IMR-90 (cell line): Measurements from ENCODE around the gene CCDC60. TPM values are rescaled to one million over a fixed set of nuclear protein-coding genes. Genes with fewer than 3 reads are reported as not detected.

Experiments
- ATAC-seq: fragments of 200-7000 bp; cut with Tn5 transposase; 2 replicates; pipeline ENCODE4 v1.9.1; 2020; ENCODE audit warnings: low read depth, mild to moderate bottlenecking, moderate library complexity
- BruUV-seq: library from RNA; stranded (reverse); fragments of 400-500 nt; replicated peaks from 2 replicates; lab custom pipeline; 2021; lab: Mats Ljungman, UMichigan
- CTCF ChIA-PET: fragments of 300-600 bp; formaldehyde crosslinking; extraction: SDS; loops from one replicate; lab custom pipeline; 2021; ENCODE audit warnings: antibody characterized with exemption; lab: Yijun Ruan, JAX
- POLR2A ChIA-PET: fragments of 300-600 bp; sonication (Branson Sonifier 250); formaldehyde crosslinking; loops from one replicate; lab custom pipeline; 2022; ENCODE audit warnings: antibody characterized with exemption; ENCODE audit not compliant: unreplicated experiment; lab: Charles Lee
- DNase-seq: peaks from one replicate; pipeline ENCODE4 v3.0.0; 2013
- H2AFZ ChIP-seq: replicated peaks from 2 replicates; pipeline ENCODE3; 2013; ENCODE audit warnings: low read length, mild to moderate bottlenecking; ENCODE audit not compliant: poor library complexity
- H2AK5ac ChIP-seq: 2 replicates; pipeline ENCODE4 v1.6.1; 2013; ENCODE audit warnings: low read depth, low read length, inconsistent platforms
- H2AK9ac ChIP-seq: replicated peaks from 2 replicates; pipeline ENCODE3; 2013; ENCODE audit warnings: mild to moderate bottlenecking, low read depth, low read length, moderate library complexity; ENCODE audit not compliant: poor library complexity
- H2BK120ac ChIP-seq: 2 replicates; pipeline ENCODE4 v1.6.1; 2013; ENCODE audit warnings: low read depth, low read length, inconsistent platforms
- H2BK15ac ChIP-seq: 3 replicates; pipeline ENCODE4 v1.6.1; 2013; ENCODE audit warnings: low read depth, low read length, inconsistent platforms
- H2BK20ac ChIP-seq: 2 replicates; pipeline ENCODE4 v1.6.1; 2013; ENCODE audit warnings: low read depth, mild to moderate bottlenecking, inconsistent platforms, low read length, moderate library complexity
- H2BK5ac ChIP-seq: 2 replicates; pipeline ENCODE4 v1.6.1; 2013; ENCODE audit warnings: mild to moderate bottlenecking, low read depth, low read length, inconsistent platforms; ENCODE audit not compliant: poor library complexity, severe bottlenecking
- H3K14ac ChIP-seq: replicated peaks from 2 replicates; pipeline ENCODE4 v1.6.1; 2013; ENCODE audit warnings: low read depth, low read length, inconsistent platforms
- H3K18ac ChIP-seq: 2 replicates; pipeline ENCODE4 v1.6.1; 2013; ENCODE audit warnings: low read depth, low read length, control low read depth
- H3K23ac ChIP-seq: 2 replicates; pipeline ENCODE4 v1.6.1; 2013; ENCODE audit warnings: low read depth, low read length, inconsistent platforms
- H3K27ac ChIP-seq: 2 replicates; pipeline ENCODE4 v1.5.1; 2013; ENCODE audit warnings: mild to moderate bottlenecking, control low read depth, low read length; ENCODE audit not compliant: insufficient read depth
- H3K27me3 ChIP-seq: 2 replicates; pipeline ENCODE4 v1.6.1; 2013; ENCODE audit warnings: low read length; ENCODE audit not compliant: control insufficient read depth, insufficient read depth
- H3K36me3 ChIP-seq: 2 replicates; pipeline ENCODE4 v1.6.1; 2013; ENCODE audit warnings: low read length, mixed read lengths; ENCODE audit not compliant: control insufficient read depth, insufficient read depth
- H3K4ac ChIP-seq: 2 replicates; pipeline ENCODE4 v1.6.1; 2013; ENCODE audit warnings: low read depth, low read length, inconsistent platforms
- H3K4me1 ChIP-seq: 2 replicates; pipeline ENCODE4 v1.6.1; 2013; ENCODE audit warnings: low read length, mixed read lengths; ENCODE audit not compliant: control insufficient read depth, insufficient read depth
- H3K4me2 ChIP-seq: 2 replicates; pipeline ENCODE4 v1.6.1; 2013; ENCODE audit warnings: low read depth, mild to moderate bottlenecking, control low read depth, low read length, moderate library complexity
- H3K4me3 ChIP-seq: 2 replicates; pipeline ENCODE4 v1.5.1; 2013; ENCODE audit warnings: low read depth, mild to moderate bottlenecking, control low read depth, low read length, moderate library complexity; ENCODE audit not compliant: insufficient read depth
- H3K56ac ChIP-seq: 2 replicates; pipeline ENCODE4 v1.6.1; 2013; ENCODE audit warnings: low read length, inconsistent platforms; ENCODE audit not compliant: insufficient read depth; ENCODE audit errors: extremely low read depth
- H3K79me1 ChIP-seq, 2 experiments: 2 replicates each; pipeline ENCODE4 v1.6.1; 2013; ENCODE audit warnings: low read length in 2 of 2, inconsistent platforms in 1 of 2, low read depth in 1 of 2
- H3K9ac ChIP-seq: 2 replicates; pipeline ENCODE4 v1.6.1; 2013; ENCODE audit warnings: low read depth, low read length, control low read depth
- H3K9me1 ChIP-seq: 2 replicates; pipeline ENCODE4 v1.6.1; 2013; ENCODE audit warnings: low read length, inconsistent platforms; ENCODE audit not compliant: insufficient read depth
- H3K9me3 ChIP-seq: 2 replicates; pipeline ENCODE4 v1.6.1; 2013; ENCODE audit warnings: low read length; ENCODE audit not compliant: control insufficient read depth, insufficient read depth
- H4K20me1 ChIP-seq: 2 replicates; pipeline ENCODE4 v1.6.1; 2013; ENCODE audit warnings: low read length, inconsistent platforms; ENCODE audit not compliant: insufficient read depth
- H4K5ac ChIP-seq: 2 replicates; pipeline ENCODE4 v1.6.1; 2013; ENCODE audit warnings: mild to moderate bottlenecking, low read depth, low read length, control low read depth
- H4K8ac ChIP-seq, 2 experiments: 2 replicates each; pipeline ENCODE4 v1.6.1; 2013; ENCODE audit warnings: low read depth in 2 of 2, low read length in 2 of 2, control low read depth in 1 of 2, inconsistent platforms in 1 of 2
- H4K91ac ChIP-seq: 2 replicates; pipeline ENCODE4 v1.6.1; 2013; ENCODE audit warnings: low read depth, low read length, inconsistent platforms; ENCODE audit not compliant: insufficient read depth
- BHLHE40 ChIP-seq: fragments of 150-350 bp; IDR thresholded peaks from 2 replicates; pipeline ENCODE4 v1.6.1; 2016; ENCODE audit warnings: mild to moderate bottlenecking, low read depth, low read length
- CEBPB ChIP-seq: IDR thresholded peaks from 2 replicates; pipeline ENCODE4 v1.6.1; 2012; ENCODE audit warnings: low read depth, low read length, improper control_type of control experiment
- CHD1 ChIP-seq: IDR thresholded peaks from 2 replicates; pipeline ENCODE4 v1.6.1; 2012; ENCODE audit warnings: low read depth, low read length, improper control_type of control experiment
- CTCF ChIP-seq: conservative IDR thresholded peaks from 2 replicates; pipeline ENCODE4 v1.5.1; 2012; ENCODE audit warnings: mild to moderate bottlenecking, low read depth, low read length, improper control_type of control experiment
- ELK1 ChIP-seq: fragments of 150-350 bp; IDR thresholded peaks from 2 replicates; pipeline ENCODE4 v1.6.1; 2016; ENCODE audit warnings: low read depth, mild to moderate bottlenecking, low read length, moderate library complexity, borderline replicate concordance
- FOS ChIP-seq: fragments of 150-350 bp; IDR thresholded peaks from 2 replicates; pipeline ENCODE4 v1.6.1; 2016; ENCODE audit warnings: low read depth, low read length
- MAFK ChIP-seq: IDR thresholded peaks from 2 replicates; pipeline ENCODE4 v1.6.1; 2012; ENCODE audit warnings: low read depth, low read length, improper control_type of control experiment
- MAZ ChIP-seq: IDR thresholded peaks from 2 replicates; pipeline ENCODE4 v1.6.1; 2012; ENCODE audit warnings: low read depth, mild to moderate bottlenecking, low read length, improper control_type of control experiment, moderate library complexity, borderline replicate concordance
- MXI1 ChIP-seq: IDR thresholded peaks from 2 replicates; pipeline ENCODE4 v1.6.1; 2012; ENCODE audit warnings: low read depth, mild to moderate bottlenecking, low read length, moderate library complexity, borderline replicate concordance
- NFE2L2 ChIP-seq: fragments of 150-350 bp; IDR thresholded peaks from 2 replicates; pipeline ENCODE4 v1.6.1; 2016; ENCODE audit warnings: low read depth, mild to moderate bottlenecking, low read length
- POLR2A ChIP-seq: IDR thresholded peaks from 2 replicates; pipeline ENCODE4 v1.6.1; 2012; ENCODE audit warnings: mild to moderate bottlenecking, low read depth, low read length
- RAD21 ChIP-seq: IDR thresholded peaks from 2 replicates; pipeline ENCODE4 v1.6.1; 2012; ENCODE audit warnings: low read length, improper control_type of control experiment
- RCOR1 ChIP-seq: IDR thresholded peaks from 2 replicates; pipeline ENCODE4 v1.6.1; 2012; ENCODE audit warnings: mild to moderate bottlenecking, low read length, improper control_type of control experiment; ENCODE audit not compliant: insufficient replicate concordance
- RFX5 ChIP-seq: IDR thresholded peaks from 2 replicates; pipeline ENCODE4 v1.8.0; 2012; ENCODE audit warnings: low read depth, mild to moderate bottlenecking, low read length, moderate library complexity
- SMC3 ChIP-seq: fragments of 150-350 bp; IDR thresholded peaks from 2 replicates; pipeline ENCODE4 v1.6.1; 2016; ENCODE audit warnings: low read depth, mild to moderate bottlenecking, antibody characterized with exemption, low read length, moderate library complexity
- WGBS, 2 experiments: methylation state at CpG; one replicate each; pipeline versions ENCODE4 v1.1.5 to v1.1.7; 2013; ENCODE audit warnings: missing lambda C conversion rate in 2 of 2; ENCODE audit not compliant: insufficient read length in 1 of 2; ENCODE audit errors: extremely low coverage in 2 of 2; 5-methylcytosine and 5-hydroxymethylcytosine counted together
- dilution Hi-C: fragments of 300-500 bp; cut with HindIII; formaldehyde crosslinking; loops from one replicate; pipeline ENCODE4 v1.14.3; 2018; ENCODE audit warnings: low sequenced_read_pairs; ENCODE audit not compliant: unreplicated experiment
- in situ Hi-C: fragments of 300-500 bp; cut with MboI; formaldehyde crosslinking; loops from 3 replicates; pipeline ENCODE4 v1.14.3; 2019; ENCODE audit warnings: low sequenced_read_pairs, inconsistent platforms, mixed read lengths
- intact Hi-C: fragments of 100-400 bp; cut with micrococcal nuclease; formaldehyde crosslinking; loops from 2 replicates; pipeline ENCODE4 v1.10.0; 2022
- polyA plus RNA-seq, 3 experiments: library from polyadenylated mRNA; depleted of rRNA; stranded (reverse); fragments of >200 nt; gene quantifications; 2 replicates each; pipeline ENCODE4 v1.2.3, GENCODE V29; 2012; ENCODE audit warnings: low replicate concordance in 1 of 3
- total RNA-seq: library from RNA; depleted of rRNA; stranded (reverse); fragments of >200 nt; gene quantifications from 2 replicates; pipeline ENCODE4 v1.2.3, GENCODE V29; 2012
- TF ChIP-seq, protein P1 (sequence below): fragments of 150-350 bp; IDR thresholded peaks from 2 replicates; pipeline ENCODE4 v1.6.1; 2017; ENCODE audit warnings: mild to moderate bottlenecking, antibody characterized with exemption, low read length, low read depth

Gene CCDC60
- total and polyA plus RNA-seq, 2 of the 4 experiments (the other 2 are of a cell fraction) = not detected

GRCh38 chr12:119391673-119392072 lies 57.1 kb downstream of the CCDC60 start:
- Histone ChIP-seq H3K9me3 (peaks cover 18% of the 10 kb centered on the region), H3K14ac (no peak overlapping the region), H3K56ac (no peak overlapping the region), H3K4me1 (no peaks in the 10 kb centered on the region), H3K79me1 (no peaks in the 10 kb centered on the region), H4K8ac (no peak overlapping the region), H2BK5ac (no peak overlapping the region), H2BK120ac (no peak overlapping the region), H3K9me1 (no peaks in the 10 kb centered on the region), H2AFZ (no peak overlapping the region), H4K5ac (no peak overlapping the region), H3K4ac (no peak overlapping the region), H3K4me3 (no peak overlapping the region), H3K27me3 (no peaks in the 10 kb centered on the region), H3K36me3 (no peaks in the 10 kb centered on the region), H2AK5ac (no peak overlapping the region), H2BK20ac (no peak overlapping the region), H3K23ac (no peak overlapping the region), H2BK15ac (no peak overlapping the region), H4K20me1 (no peaks in the 10 kb centered on the region), H4K91ac (no peak overlapping the region), H2AK9ac (no peak overlapping the region), H3K4me2 (no peak overlapping the region), H3K18ac (no peak overlapping the region), H3K27ac (no peak overlapping the region), H3K9ac (no peak overlapping the region)
- ATAC-seq = no peak
- 31% methylated on average over 5 of the region's 5 CpGs; no CpG with 5 or more reads in 1 of the 2 experiments for WGBS, 2 experiments
- ChIA-PET CTCF (interaction anchor here (0.5 to 0.6 kb wide), 2 partner anchors 178 to 229 kb away, joined by 3 to 4 read pairs; no protein-coding TSS in a partner anchor), POLR2A (no interaction called here)
- dilution Hi-C loops = no loop called here
- no peak for TF ChIP-seq CHD1
- TF ChIP-seq MAFK = no peak
- TF ChIP-seq ELK1 = no peak
- TF ChIP-seq FOS = no peak
- TF ChIP-seq BHLHE40 = no peak
- no peak for TF ChIP-seq NFE2L2
- TF ChIP-seq MAZ = no peak
- TF ChIP-seq, protein P1, sequence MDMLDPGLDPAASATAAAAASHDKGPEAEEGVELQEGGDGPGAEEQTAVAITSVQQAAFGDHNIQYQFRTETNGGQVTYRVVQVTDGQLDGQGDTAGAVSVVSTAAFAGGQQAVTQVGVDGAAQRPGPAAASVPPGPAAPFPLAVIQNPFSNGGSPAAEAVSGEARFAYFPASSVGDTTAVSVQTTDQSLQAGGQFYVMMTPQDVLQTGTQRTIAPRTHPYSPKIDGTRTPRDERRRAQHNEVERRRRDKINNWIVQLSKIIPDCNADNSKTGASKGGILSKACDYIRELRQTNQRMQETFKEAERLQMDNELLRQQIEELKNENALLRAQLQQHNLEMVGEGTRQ = no peak
- no peak for TF ChIP-seq POLR2A
- no peak for TF ChIP-seq SMC3
- no peak for TF ChIP-seq RAD21
- TF ChIP-seq RFX5 = no peak
- TF ChIP-seq RCOR1 = no peak
- TF ChIP-seq MXI1 = no peak
- no peak for TF ChIP-seq CTCF
- no peak for TF ChIP-seq CEBPB
- intact Hi-C loops = no loop called here
- BruUV-seq = no TSS peak
- in situ Hi-C loops = no loop called here
- DNase-seq = no peak
